Activated B cell treated with CpG ODN at 0.5 μM for 24 hours (primary cell): ENCODE results near the gene RPS6KA2. TPM values are rescaled to one million over a fixed set of nuclear protein-coding genes. Genes with fewer than 3 reads are reported as not detected.

Experiments
- ATAC-seq: fragments of 200-7000 bp; cut with Tn5 transposase; one replicate; pipeline ENCODE4 v1.10.0; 2021; ENCODE audit warnings: low read depth, mild to moderate bottlenecking, moderate library complexity
- CTCF ChIA-PET: fragments of 350-600 bp; sonication (Branson Sonifier 250); formaldehyde crosslinking; loops from one replicate; lab custom pipeline; 2021; ENCODE audit warnings: antibody characterized with exemption; lab: Charles Lee
- POLR2A ChIA-PET: fragments of 350-600 bp; sonication (Branson Sonifier 250); formaldehyde crosslinking; loops from one replicate; lab custom pipeline; 2021; ENCODE audit warnings: antibody characterized with exemption; lab: Charles Lee
- DNase-seq: peaks from one replicate; pipeline ENCODE4 v3.0.0; 2022
- H3K27ac Mint-ChIP-seq: one replicate; pipeline ENCODE4 v1.8.0; 2020; ENCODE audit warnings: mixed read lengths
- H3K27me3 Mint-ChIP-seq: one replicate; pipeline ENCODE4 v1.8.0; 2021; ENCODE audit warnings: mixed read lengths
- H3K36me3 Mint-ChIP-seq: one replicate; pipeline ENCODE4 v1.8.0; 2021; ENCODE audit warnings: low read depth, mixed read lengths
- H3K4me1 Mint-ChIP-seq: one replicate; pipeline ENCODE4 v1.8.0; 2021; ENCODE audit warnings: mixed read lengths
- H3K4me3 Mint-ChIP-seq: one replicate; pipeline ENCODE4 v1.8.0; 2020; ENCODE audit warnings: mild to moderate bottlenecking, mixed read lengths
- H3K9me3 Mint-ChIP-seq: one replicate; pipeline ENCODE4 v1.8.0; 2020; ENCODE audit warnings: mixed read lengths
- intact Hi-C: fragments of 100-400 bp; cut with micrococcal nuclease; formaldehyde crosslinking; loops from one replicate; pipeline ENCODE4 v1.15.1; 2024
- total RNA-seq: library from RNA; stranded (reverse); gene quantifications from 2 replicates; pipeline ENCODE4 v1.2.3, GENCODE V29; 2022
- TF ChIP-seq, protein P1 (sequence below): fragments of 200-600 bp; IDR thresholded peaks from one replicate; pipeline ENCODE4 v1.8.0; 2022; ENCODE audit warnings: antibody characterized with exemption, mild to moderate bottlenecking

RPS6KA2 gene
- total RNA-seq, 1 donor from 2014 or later, result 14.4 TPM

DNA sequence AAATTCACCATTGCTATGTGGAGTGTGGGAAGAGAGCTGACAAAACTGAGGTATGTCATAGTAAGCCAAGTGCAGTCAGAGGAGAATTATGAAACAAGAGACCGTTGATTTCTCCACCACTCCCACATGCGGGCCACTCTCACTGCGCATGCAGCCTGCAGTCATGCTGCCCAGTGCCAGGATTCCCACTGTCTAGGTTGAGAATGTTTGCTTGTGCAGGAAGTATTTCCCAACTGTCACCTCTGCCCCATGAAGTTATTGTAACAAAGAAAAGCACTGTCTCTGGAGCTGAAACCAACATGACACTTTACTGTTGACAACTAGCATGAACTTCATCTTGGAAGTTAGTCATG is 266.0 kb downstream of the RPS6KA2 start:
- no peak overlapping the region for H3K27ac Mint-ChIP-seq
- DNase-seq (no peak), ATAC-seq (no peak)
- H3K4me3 Mint-ChIP-seq, result no peak overlapping the region
- ChIA-PET CTCF (no interaction called here), POLR2A (no interaction called here)
- H3K27me3 Mint-ChIP-seq, result no peaks in the 10 kb centered on the region
- intact Hi-C loops, result no loop called here
- peaks cover 23% of the 10 kb centered on the region for H3K36me3 Mint-ChIP-seq
- H3K9me3 Mint-ChIP-seq, result no peaks in the 10 kb centered on the region
- H3K4me1 Mint-ChIP-seq, result no peaks in the 10 kb centered on the region
- TF ChIP-seq, protein P1, sequence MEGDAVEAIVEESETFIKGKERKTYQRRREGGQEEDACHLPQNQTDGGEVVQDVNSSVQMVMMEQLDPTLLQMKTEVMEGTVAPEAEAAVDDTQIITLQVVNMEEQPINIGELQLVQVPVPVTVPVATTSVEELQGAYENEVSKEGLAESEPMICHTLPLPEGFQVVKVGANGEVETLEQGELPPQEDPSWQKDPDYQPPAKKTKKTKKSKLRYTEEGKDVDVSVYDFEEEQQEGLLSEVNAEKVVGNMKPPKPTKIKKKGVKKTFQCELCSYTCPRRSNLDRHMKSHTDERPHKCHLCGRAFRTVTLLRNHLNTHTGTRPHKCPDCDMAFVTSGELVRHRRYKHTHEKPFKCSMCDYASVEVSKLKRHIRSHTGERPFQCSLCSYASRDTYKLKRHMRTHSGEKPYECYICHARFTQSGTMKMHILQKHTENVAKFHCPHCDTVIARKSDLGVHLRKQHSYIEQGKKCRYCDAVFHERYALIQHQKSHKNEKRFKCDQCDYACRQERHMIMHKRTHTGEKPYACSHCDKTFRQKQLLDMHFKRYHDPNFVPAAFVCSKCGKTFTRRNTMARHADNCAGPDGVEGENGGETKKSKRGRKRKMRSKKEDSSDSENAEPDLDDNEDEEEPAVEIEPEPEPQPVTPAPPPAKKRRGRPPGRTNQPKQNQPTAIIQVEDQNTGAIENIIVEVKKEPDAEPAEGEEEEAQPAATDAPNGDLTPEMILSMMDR, result no peak

DNA sequence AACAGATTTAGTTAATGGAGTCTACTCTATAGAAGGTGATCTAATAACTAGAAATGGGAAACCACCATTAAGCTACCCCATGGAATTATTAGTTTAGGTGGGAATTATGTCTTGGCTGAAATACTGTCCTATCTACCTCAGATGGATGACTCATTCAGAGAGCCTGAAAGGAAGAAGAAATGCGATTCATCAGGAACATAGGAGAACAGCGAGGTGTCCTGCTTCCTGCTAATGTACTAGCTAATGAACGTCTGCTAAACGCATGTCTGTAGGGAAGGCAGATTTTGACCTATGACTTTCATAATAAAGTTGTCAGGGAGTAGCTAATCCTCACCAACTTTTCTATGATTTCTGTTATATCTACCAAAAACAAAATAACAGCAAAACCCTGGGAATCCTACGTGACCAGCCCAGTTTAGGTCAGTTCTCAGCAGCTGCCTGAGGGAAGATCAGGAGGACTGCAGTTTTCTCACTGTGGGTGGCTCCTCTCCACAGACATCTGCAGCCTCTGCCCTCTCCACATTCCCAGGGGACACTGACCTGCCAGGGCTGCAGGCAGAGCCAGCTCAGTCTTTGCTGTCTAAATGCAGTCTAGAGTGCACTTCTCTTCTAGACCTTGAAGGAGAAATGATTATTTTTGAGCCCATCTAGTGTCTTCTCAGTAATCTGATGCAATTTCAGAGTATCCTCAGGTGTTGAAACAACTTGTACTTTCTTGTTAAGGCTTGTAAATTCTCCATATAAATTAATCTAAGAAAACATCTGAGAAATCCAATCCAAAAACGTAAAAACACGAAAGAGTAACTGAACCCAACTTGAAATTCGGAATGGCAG is 266.6 kb downstream of the RPS6KA2 start:
- no peak for DNase-seq
- CTCF ChIA-PET, result interaction anchor here (0.8 kb wide), 2 partner anchors 21 to 47 kb away, joined by 3 read pairs; no protein-coding TSS in a partner anchor
- Mint-ChIP-seq H3K4me3 (no peak overlapping the region), H3K27ac (no peak overlapping the region), H3K27me3 (no peaks in the 10 kb centered on the region), H3K4me1 (no peaks in the 10 kb centered on the region), H3K9me3 (no peaks in the 10 kb centered on the region), H3K36me3 (peaks cover 17% of the 10 kb centered on the region)
- ATAC-seq, result no peak
- TF ChIP-seq, protein P1, result no peak
- POLR2A ChIA-PET, result no interaction called here
- intact Hi-C loops, result no loop called here

Other genes with a start within 250 kb of the RPS6KA2 start
- 16.7 and 17.3 TPM in 2 replicates for gene MPC1, start 244.3 kb downstream of the RPS6KA2 start, total RNA-seq
- gene RAMACL, start 40.6 kb downstream of the RPS6KA2 start, total RNA-seq, result 1.8 and 2.3 TPM in 2 replicates